CD4-positive, alpha-beta T cell (primary cell): ENCODE measurements around the gene KRTAP10-11. TPM values are rescaled to one million over a fixed set of nuclear protein-coding genes. Genes with fewer than 3 reads are reported as not detected.

Experiments
- ATAC-seq: fragments of 200-7000 bp; cut with Tn5 transposase; one replicate; pipeline ENCODE4 v1.10.0; 2022; ENCODE audit warnings: mild to moderate bottlenecking; ENCODE audit not compliant: poor library complexity
- CTCF ChIA-PET: fragments of 350-600 bp; sonication (Branson Sonifier 250); formaldehyde crosslinking; loops from one replicate; lab custom pipeline; 2021; ENCODE audit warnings: antibody characterized with exemption, inconsistent platforms; lab: Charles Lee
- POLR2A ChIA-PET: fragments of 350-600 bp; sonication (Branson Sonifier 250); formaldehyde crosslinking; loops from one replicate; lab custom pipeline; 2021; ENCODE audit warnings: antibody characterized with exemption, inconsistent platforms; lab: Charles Lee
- DNase-seq, 14 experiments: peaks; one replicate each; pipeline ENCODE4 v3.0.0-alpha.2; 2013 to 2020; ENCODE audit warnings: mixed read lengths in 2 of 14
- H3K27ac ChIP-seq, 2 donors: one replicate each; pipeline versions ENCODE4 v1.5.1 to v1.7.0; 2013; ENCODE audit warnings: low read length in 2 of 2, low read depth in 1 of 2, mild to moderate bottlenecking in 1 of 2
- H3K27me3 ChIP-seq, 2 experiments: 1 replicate in 1 of 2; 2 replicates in 1 of 2; pipeline versions ENCODE4 v1.6.1 to v1.7.0; 2013; ENCODE audit warnings: low read length in 2 of 2, control low read depth in 1 of 2, mild to moderate bottlenecking in 1 of 2, moderate library complexity in 1 of 2; ENCODE audit not compliant: insufficient read depth in 2 of 2, control insufficient read depth in 1 of 2
- H3K36me3 ChIP-seq: one replicate; pipeline ENCODE4 v1.6.1; 2013; ENCODE audit warnings: low read length, control low read depth; ENCODE audit not compliant: insufficient read depth
- H3K4me1 ChIP-seq: one replicate; pipeline ENCODE4 v1.6.1; 2013; ENCODE audit warnings: low read length, control low read depth; ENCODE audit not compliant: insufficient read depth
- H3K4me3 ChIP-seq: one replicate; pipeline ENCODE4 v1.5.1; 2013; ENCODE audit warnings: mild to moderate bottlenecking, low read length, moderate library complexity
- H3K9me3 ChIP-seq, 2 experiments: 1 replicate in 1 of 2; 2 replicates in 1 of 2; pipeline versions ENCODE4 v1.6.1 to v1.7.0; 2013; ENCODE audit warnings: low read length in 2 of 2, mild to moderate bottlenecking in 2 of 2, control low read depth in 1 of 2, moderate library complexity in 1 of 2; ENCODE audit not compliant: control insufficient read depth in 1 of 2, insufficient read depth in 1 of 2
- H3K27ac Mint-ChIP-seq: one replicate; pipeline ENCODE4 v1.8.0; 2020; ENCODE audit warnings: mixed read lengths
- H3K27me3 Mint-ChIP-seq: one replicate; pipeline ENCODE4 v1.8.0; 2021; ENCODE audit warnings: mixed read lengths
- H3K36me3 Mint-ChIP-seq: one replicate; pipeline ENCODE4 v1.8.0; 2021; ENCODE audit warnings: low read depth, mixed read lengths
- H3K4me1 Mint-ChIP-seq: one replicate; pipeline ENCODE4 v1.8.0; 2021; ENCODE audit warnings: low read depth, mixed read lengths
- H3K4me3 Mint-ChIP-seq: one replicate; pipeline ENCODE4 v1.8.0; 2020; ENCODE audit warnings: mild to moderate bottlenecking, mixed read lengths
- H3K9me3 Mint-ChIP-seq: one replicate; pipeline ENCODE4 v1.8.0; 2020; ENCODE audit warnings: mixed read lengths
- CTCF ChIP-seq: fragments of 200-600 bp; IDR thresholded peaks from one replicate; pipeline ENCODE4 v1.8.0; 2022; ENCODE audit warnings: antibody characterized with exemption, mild to moderate bottlenecking
- intact Hi-C, 2 experiments: fragments of 100-400 bp; cut with DNase I in 1 of 2; cut with micrococcal nuclease in 1 of 2; formaldehyde crosslinking; loops; one replicate each; pipeline versions ENCODE4 v1.15.1 to v1.9.0; 2023 to 2025; cut with DNase I, micrococcal nuclease
- total RNA-seq, 174 experiments: library from RNA in 2 of 174; stranded (reverse) in 2 of 174; gene quantifications; one replicate each; pipeline ENCODE4 v1.2.3 and lab custom pipeline; 2021 to 2026

KRTAP10-11 gene
- total RNA-seq, 2 experiments from 2014 or later: not detected

- no peaks in the 10 kb centered on the region for H3K36me3 ChIP-seq
- H3K27ac ChIP-seq: no peak overlapping the region
- H3K9me3 ChIP-seq: peaks cover 26 to 32% of the 10 kb centered on the region in 2 experiments
- ChIA-PET CTCF (no interaction called here), POLR2A (no interaction called here)
- peaks cover 8% of the 10 kb centered on the region for H3K9me3 Mint-ChIP-seq
- peaks cover 0 to 2% of the 10 kb centered on the region in 2 experiments for H3K27me3 ChIP-seq
- H3K4me1 Mint-ChIP-seq: no peaks in the 10 kb centered on the region
- H3K27me3 Mint-ChIP-seq: peaks cover 5% of the 10 kb centered on the region
- intact Hi-C loops: no loop called here
- no peak overlapping the region for H3K4me3 Mint-ChIP-seq
- no peak overlapping the region for H3K27ac Mint-ChIP-seq
- DNase-seq (no peak), ATAC-seq (no peak)
- no peaks in the 10 kb centered on the region for H3K4me1 ChIP-seq
- peaks cover 9% of the 10 kb centered on the region for H3K36me3 Mint-ChIP-seq
- no peak for TF ChIP-seq CTCF
- no peak overlapping the region for H3K4me3 ChIP-seq
These were observed 24.6 kb downstream of the KRTAP10-11 start for GRCh38 chr21:44670642-44671432.

- no peak overlapping the region for H3K4me3 ChIP-seq
- DNase-seq: no peak
- no peak overlapping the region for H3K27ac Mint-ChIP-seq
- ATAC-seq: no peak
- POLR2A ChIA-PET: interaction anchor here (0.7 kb wide), 1 partner anchor 205 kb away, joined by 3 read pairs; no protein-coding TSS in a partner anchor
- H3K4me1 ChIP-seq: no peaks in the 10 kb centered on the region
- H3K27me3 ChIP-seq: peaks cover 0 to 2% of the 10 kb centered on the region in 2 experiments
- no peaks in the 10 kb centered on the region for H3K4me1 Mint-ChIP-seq
- no peak overlapping the region for H3K4me3 Mint-ChIP-seq
- peaks cover 5% of the 10 kb centered on the region for H3K27me3 Mint-ChIP-seq
- no peak overlapping the region for H3K27ac ChIP-seq
- no peak for TF ChIP-seq CTCF
- peaks cover 26 to 28% of the 10 kb centered on the region in 2 experiments for H3K9me3 ChIP-seq
- peaks cover 8% of the 10 kb centered on the region for H3K9me3 Mint-ChIP-seq
- H3K36me3 ChIP-seq: no peaks in the 10 kb centered on the region
- intact Hi-C loops: no loop called here
- CTCF ChIA-PET: no interaction called here
- H3K36me3 Mint-ChIP-seq: peaks cover 9% of the 10 kb centered on the region
These were observed 25.7 kb downstream of the KRTAP10-11 start for GRCh38 chr21:44671911-44672310.

GRCh38 chr21:44677881-44678280 is 31.7 kb downstream of the KRTAP10-11 start:
- no peak for TF ChIP-seq CTCF
- intact Hi-C loops: no loop called here
- no peak overlapping the region for H3K27ac ChIP-seq
- DNase-seq (no peak), ATAC-seq (no peak)
- no peaks in the 10 kb centered on the region for H3K4me1 ChIP-seq
- no peak overlapping the region for H3K4me3 ChIP-seq
- H3K27me3 ChIP-seq: no peaks in the 10 kb centered on the region
- peaks cover 5 to 6% of the 10 kb centered on the region in 2 experiments for H3K9me3 ChIP-seq
- Mint-ChIP-seq H3K4me1 (no peaks in the 10 kb centered on the region), H3K4me3 (no peak overlapping the region), H3K36me3 (peaks cover 7% of the 10 kb centered on the region), H3K27ac (no peak overlapping the region), H3K9me3 (peaks cover 8% of the 10 kb centered on the region), H3K27me3 (peaks cover 6% of the 10 kb centered on the region)
- no peaks in the 10 kb centered on the region for H3K36me3 ChIP-seq
- ChIA-PET POLR2A (no interaction called here), CTCF (no interaction called here)
